ENCODE measurements around the gene ANKRD29. TPM values are rescaled to one million over a fixed set of nuclear protein-coding genes. Genes with fewer than 3 reads are reported as not detected.
"Not testable (repeated sequence)": the region's sequence is repeated elsewhere in the genome, so short reads cannot be mapped to it uniquely, and the experiment has no call there.

The ANKRD29 gene
- total RNA-seq, 1 donor from 2014 or later = 0.07 TPM

- intact Hi-C loops (cut with micrococcal nuclease) = no loop called here
These were observed 96.7 kb downstream of the ANKRD29 start for GRCh38 chr18:23565916-23566547.

- intact Hi-C loops (cut with micrococcal nuclease) = no loop called here
These were observed 99.2 kb downstream of the ANKRD29 start for GRCh38 chr18:23563377-23564043.

- intact Hi-C loops (cut with micrococcal nuclease) = no loop called here
These were observed 102.5 kb downstream of the ANKRD29 start for GRCh38 chr18:23560186-23560585.

- intact Hi-C loops (cut with micrococcal nuclease) = not testable (repeated sequence)
These were observed 105.2 kb downstream of the ANKRD29 start for GRCh38 chr18:23557511-23557910.

- intact Hi-C loops (cut with micrococcal nuclease) = no loop called here
These were observed 106.4 kb downstream of the ANKRD29 start for GRCh38 chr18:23556145-23556780.

GRCh38 chr18:23553887-23554286 lies 108.8 kb downstream of the ANKRD29 start:
- intact Hi-C loops (cut with micrococcal nuclease) = no loop called here

GRCh38 chr18:23552505-23552904 lies 110.2 kb downstream of the ANKRD29 start:
- intact Hi-C loops (cut with micrococcal nuclease) = no loop called here

- intact Hi-C loops (cut with micrococcal nuclease) = no loop called here
These were observed 110.7 kb downstream of the ANKRD29 start for GRCh38 chr18:23551978-23552377.

GRCh38 chr18:23550898-23551297 lies 111.8 kb downstream of the ANKRD29 start:
- intact Hi-C loops (cut with micrococcal nuclease) = no loop called here

Other genes with a start within 250 kb of the ANKRD29 start
- 53.6 and 58.1 TPM in 2 replicates for gene RIOK3, start 209.6 kb downstream of the ANKRD29 start, total RNA-seq
- 46.5 and 57.5 TPM in 2 replicates for gene RMC1, start 159.4 kb downstream of the ANKRD29 start, total RNA-seq
- gene NPC1, start 76.4 kb downstream of the ANKRD29 start, total RNA-seq = 30.3 and 33.9 TPM in 2 replicates
- 0.11 TPM in 2 replicates for gene LAMA3, start 26.5 kb upstream of the ANKRD29 start, total RNA-seq

Data from T-helper 2 cell treated with Interferon-gamma antibody and Interleukin-4, amounts not matched to agents 100 ng/mL and 5 ng/mL, for 36 hours (primary cell).